Uterus (tissue), 2 donors: Measurements from ENCODE around the gene PLEKHH1.

Experiments
- CTCF ChIP-seq, 4 experiments: fragments of 200-600 bp in 2 of 4; fragments of 450-650 bp in 2 of 4; sonication (generic) in 2 of 4; IDR thresholded peaks; one replicate each; pipeline ENCODE4 v1.5.1; 2016 to 2019; ENCODE audit warnings: antibody characterized with exemption in 4 of 4, mild to moderate bottlenecking in 2 of 4, moderate library complexity in 1 of 4
- POLR2A ChIP-seq, 2 donors: fragments of 450-650 bp; IDR thresholded peaks; one replicate each; pipeline ENCODE4 v1.6.1; 2016; ENCODE audit warnings: antibody characterized with exemption in 2 of 2, mild to moderate bottlenecking in 1 of 2, moderate library complexity in 1 of 2

DNA sequence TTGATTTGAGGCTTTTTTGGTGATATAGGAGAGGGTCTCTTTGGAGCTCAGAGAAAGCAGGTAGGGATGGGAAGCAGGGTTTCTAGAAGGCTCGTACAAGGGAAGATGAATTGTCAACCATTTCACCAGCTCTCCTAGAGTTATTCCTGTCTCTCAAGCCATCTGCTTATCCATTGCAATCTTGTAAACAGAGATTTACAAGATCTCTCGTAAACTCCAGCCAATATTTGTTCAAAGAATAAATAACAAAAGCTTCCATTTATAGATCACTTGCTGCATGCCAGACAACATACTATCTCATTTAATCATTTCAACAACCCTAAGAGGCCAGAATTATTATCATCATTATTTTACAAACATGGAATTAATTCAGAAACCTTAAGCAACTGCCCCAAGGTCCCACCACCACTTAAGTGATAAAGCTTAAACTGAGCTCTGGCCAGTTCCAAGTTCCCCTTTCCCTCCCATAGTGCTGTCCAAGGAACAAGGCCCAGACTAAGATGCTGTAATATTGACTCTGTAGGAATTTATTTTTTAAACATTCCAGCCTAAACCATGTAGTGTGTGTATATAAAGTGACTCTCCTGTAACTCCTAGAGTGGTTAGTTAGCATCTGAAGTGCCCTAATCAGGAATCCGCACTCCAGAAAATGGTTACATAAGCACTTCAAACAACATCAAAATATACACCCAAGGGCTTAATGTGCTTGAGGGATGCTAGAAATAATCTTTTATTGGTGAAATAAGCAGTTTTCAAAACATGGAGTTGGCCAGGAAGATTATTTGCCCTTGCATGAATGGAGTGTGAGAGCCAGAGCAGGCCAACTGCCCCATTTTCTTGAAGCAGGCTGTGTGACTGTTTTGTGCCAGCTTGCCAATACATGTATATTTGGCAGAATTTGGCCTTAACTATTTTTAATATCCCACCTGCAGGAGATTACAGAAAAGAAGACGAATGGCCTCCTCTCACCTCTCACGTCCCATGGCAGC lies 2.8 kb upstream of the PLEKHH1 start:
- TF ChIP-seq CTCF (IDR thresholded peaks at IDR 0.05) (no peak), POLR2A (IDR thresholded peaks at IDR 0.05) (no peak)
